ENCODE data around the gene MDH1.
"Not testable (repeated sequence)": the region's sequence is repeated elsewhere in the genome, so short reads cannot be mapped to it uniquely, and the experiment has no call there.

MDH1 gene

DNA sequence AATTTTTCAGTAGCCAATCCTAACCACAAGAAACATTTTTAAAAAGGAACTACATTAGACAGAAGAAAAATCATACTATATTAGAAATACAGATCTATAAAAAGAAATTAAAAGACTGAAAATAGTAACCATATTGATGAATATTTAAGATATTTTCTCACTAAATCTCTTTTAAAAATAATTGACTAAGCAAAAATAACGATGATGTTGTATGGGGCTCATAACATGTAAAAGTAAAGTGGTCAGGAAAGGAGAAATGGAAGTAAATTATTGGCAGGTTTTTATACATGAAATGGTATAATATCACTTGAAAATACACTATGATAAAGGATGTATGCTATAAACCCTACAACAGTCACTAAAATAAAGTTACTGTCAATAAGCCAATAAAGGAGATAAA, 5.9 kb upstream of the MDH1 start:
- no peak for DNase-seq (ENCODE audit: extremely low spot score, insufficient read length, low read depth)

DNA sequence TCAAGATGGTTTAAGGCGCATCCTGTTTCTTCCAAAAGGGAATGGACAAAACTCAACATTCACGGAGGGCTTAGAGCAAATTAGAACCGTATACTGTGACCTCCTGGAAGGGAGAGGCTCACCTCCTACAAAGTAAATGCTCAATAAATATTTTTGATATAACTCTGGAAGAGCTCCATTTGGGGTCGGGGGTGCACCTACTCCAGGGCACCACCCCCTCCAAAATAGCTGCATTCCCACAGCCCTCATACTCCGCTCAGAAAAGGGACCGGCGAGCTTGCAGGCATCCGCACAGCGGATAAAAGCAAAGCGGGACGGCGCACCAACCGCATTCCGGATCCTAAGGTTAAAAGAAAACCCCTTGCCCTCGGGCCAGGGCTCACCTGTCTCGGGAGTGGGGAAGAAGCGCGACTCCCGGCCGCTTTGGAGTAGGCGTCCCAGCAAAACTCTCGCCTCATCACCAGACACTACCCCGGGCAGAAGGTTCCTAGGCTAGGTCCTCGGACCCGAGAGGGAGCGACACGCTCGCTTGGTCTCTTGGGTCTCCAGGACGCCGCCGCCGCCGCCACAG, 864 bp upstream of the MDH1 start:
- DNase-seq (ENCODE audit: extremely low spot score, insufficient read length, low read depth) = no peak
- FAIRE-seq = no peak

More for the DNA sequence above, 5.9 kb upstream of the MDH1 start:
- no peak for FAIRE-seq

DNA sequence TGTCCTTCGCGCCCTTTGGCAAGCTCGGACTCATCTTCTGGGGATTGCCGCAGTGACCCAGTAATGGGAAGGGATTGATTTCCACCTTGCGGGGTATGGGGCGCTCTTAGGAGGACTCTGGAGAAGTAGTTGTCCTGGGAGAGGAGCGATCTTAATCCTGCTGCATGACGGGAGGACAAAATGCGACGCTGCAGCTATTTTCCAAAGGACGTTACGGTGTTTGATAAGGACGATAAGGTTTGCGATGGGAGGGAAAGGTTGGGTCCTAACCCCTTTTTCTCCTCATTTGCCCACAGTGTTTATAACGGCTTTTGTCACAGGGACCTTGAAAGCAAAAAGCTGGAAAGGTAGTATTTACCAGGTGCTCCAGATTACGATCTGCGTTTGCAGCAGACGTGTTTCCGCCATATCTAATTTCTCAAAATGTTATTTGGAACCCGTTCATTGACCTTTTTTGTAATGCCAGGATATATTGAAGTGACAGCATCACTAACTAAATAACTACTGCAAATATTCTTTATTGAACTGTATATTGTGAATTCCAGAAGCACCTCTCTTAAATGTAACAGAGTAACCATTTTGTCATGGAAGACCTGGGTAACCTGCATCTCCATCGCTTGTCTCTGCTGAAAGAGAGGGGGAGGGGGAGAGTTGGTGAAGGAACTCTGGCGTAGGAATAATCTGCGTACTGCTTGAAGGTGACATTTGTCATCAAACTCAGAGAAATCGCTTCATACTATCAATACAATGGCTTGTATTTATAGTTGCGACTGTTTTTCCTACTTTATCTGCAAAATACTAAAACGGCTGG, 590 bp downstream of the MDH1 start:
- FAIRE-seq (no peak), DNase-seq (ENCODE audit: extremely low spot score, insufficient read length, low read depth) (no peak)

DNA sequence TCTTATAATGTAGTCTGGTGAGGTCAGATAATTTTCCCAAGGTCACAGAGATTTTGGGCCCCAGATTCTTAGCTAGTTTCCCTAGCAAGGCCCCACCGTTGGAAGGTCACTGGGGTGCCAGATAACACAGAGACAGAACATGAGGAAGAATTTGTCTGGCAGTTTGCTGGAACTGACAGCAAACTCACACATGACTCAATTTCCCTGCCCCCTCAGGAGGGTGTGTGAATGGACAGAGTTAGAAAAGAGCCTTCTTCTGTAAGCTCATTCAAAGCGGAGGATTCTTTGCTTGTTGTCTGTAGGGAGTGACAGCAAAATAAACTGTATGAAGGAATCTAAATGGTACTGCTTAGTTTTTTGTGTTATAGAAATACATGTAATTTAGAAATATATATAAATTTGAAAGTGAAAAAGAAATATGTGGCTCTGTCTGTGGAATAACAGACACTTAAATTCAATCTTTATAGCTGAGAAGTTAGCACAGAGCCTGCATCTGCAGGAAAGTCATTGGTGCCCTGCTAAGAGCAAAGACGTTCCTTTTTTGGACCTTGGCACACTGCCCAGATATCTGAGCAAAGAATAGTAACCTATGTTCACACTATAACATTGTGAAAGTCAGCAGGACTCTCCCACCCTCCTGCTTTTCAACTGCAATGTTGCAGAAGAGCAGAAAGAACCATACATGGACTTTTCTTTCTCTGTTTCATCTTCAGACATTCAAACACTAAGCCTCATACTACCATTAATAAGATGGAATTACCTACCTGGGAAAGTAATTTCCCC, 2.1 kb downstream of the MDH1 start:
- FAIRE-seq = no peak
- no peak for DNase-seq (ENCODE audit: extremely low spot score, insufficient read length, low read depth)

DNA sequence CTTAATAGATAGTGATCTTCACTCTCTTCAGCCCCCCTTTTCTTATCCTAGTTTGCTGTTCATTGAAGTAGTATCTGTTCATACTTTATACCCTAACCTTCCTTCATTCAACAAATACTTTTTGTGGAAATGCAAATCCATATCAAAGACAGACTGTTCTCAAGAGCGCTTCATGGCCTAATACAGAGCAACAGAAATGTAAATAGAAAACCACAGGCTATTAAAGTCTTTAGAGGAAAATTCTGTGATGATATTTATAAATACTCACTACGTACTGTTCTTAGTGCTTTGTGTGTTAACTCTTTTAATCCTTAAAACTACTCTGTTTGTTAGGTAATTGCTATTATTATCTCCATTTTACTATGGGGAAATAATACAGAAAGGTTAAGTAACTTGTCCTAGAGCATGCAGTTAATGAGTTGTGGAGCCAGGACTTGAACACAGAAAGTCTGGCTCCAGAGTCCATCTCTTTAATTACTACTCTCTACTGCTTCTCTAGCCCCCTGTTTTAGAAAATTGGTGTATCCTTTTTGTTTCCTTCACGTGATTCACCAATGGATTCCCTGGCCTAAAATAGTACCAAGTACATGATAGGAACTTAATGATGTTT, 2.9 kb downstream of the MDH1 start:
- DNase-seq (ENCODE audit: extremely low spot score, insufficient read length, low read depth) = no peak
- FAIRE-seq = no peak

DNA sequence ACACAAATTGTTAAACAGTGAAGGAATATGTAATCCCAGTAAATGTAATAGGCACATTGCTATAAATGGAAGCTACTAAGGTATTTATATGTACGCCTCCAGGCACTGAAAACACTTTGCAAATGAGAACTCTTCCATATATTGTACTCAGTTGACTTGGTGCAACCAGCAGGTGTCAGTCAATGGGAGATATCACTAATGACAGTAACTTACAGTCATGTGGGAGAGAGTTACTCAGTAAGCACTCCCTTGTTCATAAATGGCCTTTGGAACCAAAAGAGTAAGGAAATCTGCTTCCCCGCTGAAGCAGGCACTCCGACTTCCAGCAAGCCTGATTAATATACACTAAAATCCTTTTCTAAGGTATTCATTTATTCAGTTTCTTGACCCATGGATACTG, 5.9 kb downstream of the MDH1 start:
- no peak for DNase-seq (ENCODE audit: extremely low spot score, insufficient read length, low read depth)
- FAIRE-seq = no peak

DNA sequence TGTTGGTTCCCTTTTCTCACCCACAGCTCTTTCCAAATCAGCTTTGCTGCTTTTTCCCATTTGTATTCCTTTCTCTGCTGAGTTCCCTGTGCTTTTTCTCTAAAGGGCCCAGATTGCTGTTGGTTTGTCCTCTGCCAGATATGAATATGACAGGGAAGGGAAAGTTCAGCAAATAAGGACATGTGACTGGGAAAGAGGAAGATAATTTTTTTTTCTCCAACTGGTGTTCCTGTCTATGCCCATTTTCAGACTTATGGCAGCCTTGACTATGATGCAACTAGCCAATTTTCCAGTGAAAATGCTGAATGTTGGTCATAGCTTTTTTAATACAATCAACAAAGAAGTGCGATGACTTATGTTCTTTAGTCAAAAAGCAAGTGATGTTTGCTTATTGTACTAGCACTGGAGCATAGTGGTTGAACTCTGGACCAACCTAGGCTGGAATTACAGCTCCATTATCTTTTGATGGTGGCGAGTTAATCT, 7.7 kb downstream of the MDH1 start:
- no peak for FAIRE-seq

DNA sequence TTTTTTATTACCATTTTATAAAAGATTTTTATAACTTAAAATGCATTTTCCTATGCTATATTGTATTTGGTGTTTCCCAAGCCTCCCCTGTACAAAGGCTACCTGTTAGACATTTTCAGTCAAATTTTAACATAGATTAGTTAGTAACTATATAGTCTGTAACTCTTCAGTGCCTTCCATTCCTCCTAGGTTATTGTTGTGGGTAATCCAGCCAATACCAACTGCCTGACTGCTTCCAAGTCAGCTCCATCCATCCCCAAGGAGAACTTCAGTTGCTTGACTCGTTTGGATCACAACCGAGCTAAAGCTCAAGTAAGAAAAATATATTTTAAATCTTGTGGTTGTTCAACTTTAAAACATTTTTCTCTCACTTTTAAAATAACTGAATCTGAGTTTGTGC, 10.2 kb downstream of the MDH1 start:
- DNase-seq (ENCODE audit: extremely low spot score, insufficient read length, low read depth) = no peak
- FAIRE-seq = no peak

More for the DNA sequence above, 7.7 kb downstream of the MDH1 start:
- no peak for DNase-seq (ENCODE audit: extremely low spot score, insufficient read length, low read depth)

DNA sequence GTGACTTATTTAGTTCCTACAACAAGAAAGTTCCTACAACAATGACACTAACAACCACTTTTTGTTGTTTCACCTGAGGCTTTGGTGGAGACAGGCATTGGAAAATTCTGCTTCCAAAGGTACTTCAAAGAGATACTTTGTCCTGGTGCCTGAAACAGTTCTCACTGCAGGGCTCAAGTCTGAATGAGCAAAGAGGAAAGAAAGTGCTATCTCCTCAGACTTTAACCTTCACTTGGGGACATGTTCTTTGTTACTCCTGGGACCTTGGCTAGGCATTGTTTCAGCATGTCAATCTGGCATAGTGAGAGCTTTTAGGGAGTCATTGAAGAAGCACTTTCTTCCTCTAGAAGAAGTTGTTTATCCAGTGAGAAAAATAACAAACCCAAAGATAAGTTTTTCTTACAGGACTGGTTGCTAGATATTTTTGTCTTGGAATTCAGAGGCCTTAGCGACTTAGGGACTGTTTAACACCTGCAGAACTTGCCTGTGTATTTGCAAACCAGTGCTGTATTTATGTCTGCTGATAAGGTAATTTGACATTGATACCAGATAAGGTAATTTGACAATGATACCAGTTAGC, 12.2 kb downstream of the MDH1 start:
- no peak for FAIRE-seq

DNA sequence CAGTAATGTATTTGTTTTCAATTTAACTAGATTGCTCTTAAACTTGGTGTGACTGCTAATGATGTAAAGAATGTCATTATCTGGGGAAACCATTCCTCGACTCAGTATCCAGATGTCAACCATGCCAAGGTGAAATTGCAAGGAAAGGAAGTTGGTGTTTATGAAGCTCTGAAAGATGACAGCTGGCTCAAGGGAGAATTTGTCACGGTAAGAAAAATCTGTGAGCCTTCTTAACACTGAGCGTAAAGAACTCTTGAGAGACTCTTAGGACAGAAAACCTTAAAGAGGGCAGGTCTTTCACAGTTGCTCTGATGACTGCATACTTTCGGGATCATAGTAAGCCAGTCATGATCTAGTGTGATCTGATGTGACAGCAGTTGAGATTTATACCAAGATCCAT, 15.9 kb downstream of the MDH1 start:
- DNase-seq (ENCODE audit: extremely low spot score, insufficient read length, low read depth) = no peak

More for the DNA sequence above, 12.2 kb downstream of the MDH1 start:
- no peak for DNase-seq (ENCODE audit: extremely low spot score, insufficient read length, low read depth)

DNA sequence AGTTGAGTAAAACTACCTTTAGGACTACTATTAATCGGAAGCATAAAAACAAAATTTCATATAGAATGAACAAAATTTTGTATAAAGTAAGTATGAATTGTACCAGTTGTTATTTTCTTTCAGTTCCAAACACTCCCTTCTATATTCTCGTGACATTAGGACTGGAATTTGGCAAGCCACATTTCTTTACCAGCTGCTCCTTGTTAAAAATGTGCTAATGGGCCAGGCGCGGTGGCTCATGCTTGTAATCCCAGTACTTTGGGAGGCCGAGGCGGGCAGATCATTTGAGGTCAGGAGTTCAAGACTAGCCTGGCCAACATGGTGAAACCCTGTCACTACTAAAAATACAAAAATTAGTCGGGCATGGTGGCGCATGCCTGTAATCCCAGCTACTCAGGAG, 20.1 kb downstream of the MDH1 start:
- not testable (repeated sequence) for DNase-seq (ENCODE audit: extremely low spot score, insufficient read length, low read depth); FAIRE-seq

More for the DNA sequence above, 15.9 kb downstream of the MDH1 start:
- FAIRE-seq = no peak

DNA sequence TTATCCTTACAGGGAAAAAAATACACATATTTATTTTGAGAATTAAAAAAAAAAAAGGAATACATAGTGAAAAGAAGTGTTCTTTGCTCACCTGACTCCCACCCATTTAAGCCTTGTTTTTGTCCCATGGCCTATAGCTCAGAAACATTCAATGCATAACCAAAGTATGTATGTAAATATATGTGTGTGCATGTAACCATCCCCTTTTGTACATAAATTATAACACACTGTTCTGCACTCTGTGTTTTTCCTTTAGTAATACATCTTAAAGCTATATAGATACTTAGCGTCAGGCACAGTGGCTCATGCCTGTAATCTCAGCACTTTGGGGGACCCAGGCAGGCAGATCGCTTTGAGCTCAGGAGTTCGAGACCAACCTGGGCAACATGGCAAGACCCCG, 21.8 kb downstream of the MDH1 start:
- DNase-seq (ENCODE audit: extremely low spot score, insufficient read length, low read depth) (no peak), FAIRE-seq (no peak)

DNA sequence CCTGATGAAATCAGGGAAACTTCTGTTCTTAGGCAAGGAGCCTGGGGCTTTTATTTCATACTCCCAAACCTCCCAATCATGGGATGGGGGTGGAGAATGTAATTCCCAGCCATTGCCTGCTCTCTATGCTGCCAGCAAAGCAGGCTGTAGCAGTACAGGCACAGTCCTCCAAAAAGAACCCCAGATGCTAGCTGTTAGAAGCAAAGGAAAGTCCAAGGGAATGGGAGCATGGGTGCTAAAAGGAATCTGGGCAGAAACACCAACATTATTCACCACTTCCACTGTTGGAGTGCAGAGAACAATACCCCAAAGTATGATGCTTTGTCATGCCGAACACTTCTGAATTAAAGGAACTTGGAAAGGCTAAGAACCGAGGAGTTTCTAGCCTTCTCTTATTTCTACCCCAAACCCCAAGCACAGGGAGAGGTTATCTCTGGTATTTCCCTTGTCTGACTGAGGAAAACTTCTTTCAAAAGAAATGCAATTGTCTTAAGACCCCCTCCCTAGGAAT, 24.7 kb downstream of the MDH1 start:
- DNase-seq (ENCODE audit: extremely low spot score, insufficient read length, low read depth) = no peak
- no peak for FAIRE-seq

DNA sequence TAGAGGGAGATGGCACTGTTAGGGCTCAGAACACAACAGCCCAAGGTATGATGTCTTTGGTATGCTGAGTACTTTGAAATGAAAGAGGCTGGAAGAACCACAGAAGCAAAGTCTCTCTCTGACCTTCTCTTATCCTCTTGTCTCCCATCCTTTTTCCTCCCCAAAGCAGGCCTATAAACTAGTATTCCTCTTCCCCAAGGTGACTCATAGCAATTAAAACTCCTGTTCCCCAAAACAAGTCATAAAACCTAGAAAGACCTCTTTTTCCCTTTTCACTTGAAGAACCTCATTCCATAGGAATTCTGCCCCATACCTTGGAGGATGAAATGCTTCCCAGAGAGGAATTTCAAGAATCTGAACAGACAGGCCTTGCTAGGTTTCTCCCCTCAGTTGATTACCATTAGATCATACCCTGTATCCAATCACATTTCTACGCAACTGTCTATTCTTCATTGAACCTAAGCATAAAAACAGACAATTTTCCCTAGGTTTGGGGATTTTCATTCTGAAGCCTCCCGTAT, 25.7 kb downstream of the MDH1 start:
- FAIRE-seq (no peak), DNase-seq (ENCODE audit: extremely low spot score, insufficient read length, low read depth) (no peak)

DNA sequence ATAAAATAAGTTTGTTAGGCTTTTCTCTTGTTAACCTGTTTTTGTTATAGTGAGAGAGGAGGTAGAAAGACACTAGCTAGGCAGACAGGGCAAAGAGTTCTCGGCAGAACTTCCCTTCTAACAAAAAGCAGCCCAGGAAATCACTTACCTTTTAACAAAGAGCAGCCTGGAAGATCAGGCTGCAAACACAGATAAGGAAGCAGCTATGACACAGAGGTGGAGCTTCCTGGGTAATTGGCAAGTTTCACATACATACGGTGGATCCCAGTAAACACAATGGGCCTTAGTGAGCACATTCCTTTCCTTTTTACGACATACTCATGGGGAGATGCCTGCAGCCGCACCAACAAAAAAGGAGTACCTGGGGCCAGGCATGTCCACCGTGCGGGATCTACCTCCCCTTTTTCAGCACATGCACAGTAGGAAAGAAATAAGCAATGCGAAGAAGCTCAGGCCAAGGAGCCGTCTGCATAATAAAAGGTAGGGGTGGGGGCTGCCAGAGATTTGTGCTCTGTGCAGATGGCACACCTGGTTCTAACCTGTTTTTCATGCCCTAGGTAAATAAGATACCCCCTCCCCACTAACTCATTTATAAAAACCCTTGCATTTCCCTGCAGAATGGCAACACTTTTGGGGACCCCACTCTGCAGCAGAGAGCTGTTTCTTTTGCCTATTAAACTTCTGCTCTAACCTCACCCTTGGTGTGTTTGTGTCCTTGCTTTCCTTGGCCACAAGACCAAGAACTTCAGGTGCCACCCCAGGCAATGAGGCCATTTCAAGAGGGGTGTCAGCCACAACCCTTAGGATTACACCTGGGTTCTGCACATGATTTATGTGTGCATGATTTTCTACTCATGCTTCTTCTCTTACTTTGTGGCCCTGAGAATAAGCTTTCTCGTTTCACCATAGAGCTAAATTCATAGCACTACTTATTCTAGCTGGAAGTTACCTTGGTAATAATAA, 26.5 kb downstream of the MDH1 start:
- FAIRE-seq = no peak

DNA sequence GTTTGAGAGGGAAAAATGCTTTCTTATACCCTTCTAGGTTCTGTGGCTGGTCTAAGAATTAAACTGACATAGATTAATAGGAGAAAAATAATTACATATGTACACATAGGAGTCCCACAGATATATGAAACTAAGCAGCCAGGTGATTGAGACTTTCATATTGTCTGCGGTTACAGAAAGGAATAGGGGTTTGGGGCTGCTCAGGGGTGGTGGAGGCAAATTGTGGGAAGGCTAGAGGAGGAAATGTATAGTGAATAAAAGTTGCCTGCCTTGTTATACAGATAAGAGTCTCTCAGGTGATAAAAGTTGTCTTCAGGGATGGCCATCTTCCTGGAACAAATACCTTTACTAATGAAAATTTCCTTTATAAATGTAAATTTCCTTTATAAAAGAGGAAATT, 28.6 kb downstream of the MDH1 start:
- FAIRE-seq (no peak), DNase-seq (ENCODE audit: extremely low spot score, insufficient read length, low read depth) (no peak)

More for the DNA sequence above, 26.5 kb downstream of the MDH1 start:
- DNase-seq (ENCODE audit: extremely low spot score, insufficient read length, low read depth) = no peak

DNA sequence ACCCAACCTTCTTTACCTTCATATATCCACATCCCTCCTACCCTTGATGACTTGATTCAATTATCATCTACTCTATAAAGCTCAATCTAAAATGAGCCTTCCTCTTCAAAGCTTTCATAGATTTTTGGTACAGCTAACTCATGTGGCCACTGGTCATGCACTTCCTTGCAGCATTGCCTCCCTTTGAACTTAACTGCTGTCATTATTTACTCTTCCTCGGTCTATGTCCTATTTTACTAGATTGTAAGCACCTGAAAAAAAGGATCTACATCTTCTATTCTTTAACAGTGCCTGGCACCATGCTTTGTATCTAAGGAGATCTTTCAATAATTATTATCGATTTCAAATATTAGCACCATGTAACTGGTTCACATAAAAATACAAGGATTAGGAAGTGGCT, 30.6 kb downstream of the MDH1 start:
- no peak for FAIRE-seq

DNA sequence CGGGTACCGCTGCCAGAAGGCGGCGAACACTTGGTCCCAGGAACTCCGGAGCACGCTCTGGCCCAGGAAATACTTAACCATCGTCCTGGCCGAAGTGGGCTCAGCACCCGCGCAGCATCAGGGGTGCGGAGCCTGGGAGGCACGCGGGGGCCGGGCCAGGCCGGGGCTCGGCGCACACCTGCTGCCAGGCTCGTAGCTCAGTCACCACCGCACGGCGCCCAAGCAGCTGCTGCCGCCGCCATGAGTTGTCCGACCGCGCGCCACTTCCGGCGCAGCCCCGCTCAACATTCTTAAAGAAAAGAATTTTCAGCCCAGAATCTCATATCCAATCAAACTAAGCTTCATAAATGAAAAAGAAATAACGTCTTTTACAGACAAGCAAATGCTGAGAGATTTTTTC, 34.0 kb downstream of the MDH1 start:
- FAIRE-seq (no peak), DNase-seq (ENCODE audit: extremely low spot score, insufficient read length, low read depth) (no peak)

More for the DNA sequence above, 30.6 kb downstream of the MDH1 start:
- no peak for DNase-seq (ENCODE audit: extremely low spot score, insufficient read length, low read depth)
